SK-N-SH treated with all-trans-retinoic acid at 6 μM for 48 hours (cell line): ENCODE data around the gene CHTF8.
"Not testable (repeated sequence)": the region's sequence is repeated elsewhere in the genome, so short reads cannot be mapped to it uniquely, and the experiment has no call there.

Experiments used
- ATAC-seq: fragments of 200-7000 bp; cut with Tn5 transposase; 3 replicates; pipeline ENCODE4 v1.9.1; 2020; ENCODE audit warnings: mild to moderate bottlenecking, moderate library complexity
- ARNTL ChIP-seq: fragments of 450-650 bp; formaldehyde crosslinking; IDR thresholded peaks from 2 replicates; pipeline ENCODE4 v1.5.0; 2020; ENCODE audit warnings: low read depth, mild to moderate bottlenecking, moderate library complexity, borderline replicate concordance
- CSDC2 ChIP-seq: fragments of 250-450 bp; sonication (Bioruptor Pico); IDR thresholded peaks from 2 replicates; pipeline ENCODE4 v1.5.0; 2020; ENCODE audit warnings: mild to moderate bottlenecking, moderate library complexity
- CSRNP3 ChIP-seq: fragments of 250-450 bp; sonication (Bioruptor Pico); IDR thresholded peaks from 2 replicates; pipeline ENCODE4 v1.5.1; 2021; ENCODE audit warnings: mild to moderate bottlenecking, moderate library complexity
- ESRRG ChIP-seq: fragments of 250-450 bp; sonication (Bioruptor Pico); IDR thresholded peaks from 2 replicates; pipeline ENCODE4 v1.6.1; 2021; ENCODE audit warnings: mild to moderate bottlenecking
- GLIS3 ChIP-seq: fragments of 250-450 bp; sonication (Bioruptor Pico); IDR thresholded peaks from 2 replicates; pipeline ENCODE4 v1.5.0; 2020; ENCODE audit warnings: mild to moderate bottlenecking, moderate library complexity
- ISL1 ChIP-seq: fragments of 250-450 bp; sonication (Bioruptor Pico); IDR thresholded peaks from 2 replicates; pipeline ENCODE4 v2.1.2; 2022; ENCODE audit warnings: mild to moderate bottlenecking, moderate library complexity
- OSR1 ChIP-seq: fragments of 250-450 bp; sonication (Bioruptor Pico); IDR thresholded peaks from 2 replicates; pipeline ENCODE4 v1.8.0; 2022; ENCODE audit warnings: moderate library complexity, mild to moderate bottlenecking, inconsistent platforms
- PATZ1 ChIP-seq: fragments of 250-450 bp; sonication (Bioruptor Pico); IDR thresholded peaks from 2 replicates; pipeline ENCODE4 v1.8.0; 2020; ENCODE audit warnings: mild to moderate bottlenecking, moderate library complexity, borderline replicate concordance
- POU6F1 ChIP-seq: fragments of 250-450 bp; sonication (Bioruptor Pico); IDR thresholded peaks from 2 replicates; pipeline ENCODE4 v1.8.0; 2021; ENCODE audit warnings: low read depth, mild to moderate bottlenecking, moderate library complexity, borderline replicate concordance
- PPARA ChIP-seq: fragments of 250-450 bp; sonication (Bioruptor Pico); IDR thresholded peaks from 2 replicates; pipeline ENCODE4 v1.5.0; 2020; ENCODE audit warnings: mild to moderate bottlenecking, borderline replicate concordance
- RARB ChIP-seq: fragments of 250-450 bp; sonication (Bioruptor Pico); IDR thresholded peaks from 2 replicates; pipeline ENCODE4 v1.8.0; 2021; ENCODE audit warnings: mild to moderate bottlenecking, moderate library complexity
- SNAI2 ChIP-seq: fragments of 250-450 bp; sonication (Bioruptor Pico); IDR thresholded peaks from 2 replicates; pipeline ENCODE4 v1.5.0; 2020; ENCODE audit warnings: mild to moderate bottlenecking, moderate library complexity
- TCF4 ChIP-seq: fragments of 250-450 bp; sonication (Bioruptor Pico); IDR thresholded peaks from 2 replicates; pipeline ENCODE4 v1.8.0; 2021; ENCODE audit warnings: mild to moderate bottlenecking, moderate library complexity, borderline replicate concordance
- TOX ChIP-seq: fragments of 250-450 bp; sonication (Bioruptor Pico); IDR thresholded peaks from 2 replicates; pipeline ENCODE4 v1.8.0; 2021; ENCODE audit warnings: mild to moderate bottlenecking, moderate library complexity, borderline replicate concordance
- TSHZ2 ChIP-seq: fragments of 250-450 bp; sonication (Bioruptor Pico); IDR thresholded peaks from 2 replicates; pipeline ENCODE4 v1.5.0; 2020; ENCODE audit warnings: mild to moderate bottlenecking, moderate library complexity
- ZC3H10 ChIP-seq: fragments of 250-450 bp; sonication (Bioruptor Pico); IDR thresholded peaks from 2 replicates; pipeline ENCODE4 v1.5.1; 2021; ENCODE audit warnings: mild to moderate bottlenecking, moderate library complexity
- ZFP3 ChIP-seq: fragments of 250-450 bp; sonication (Bioruptor Pico); IDR thresholded peaks from 2 replicates; pipeline ENCODE4 v1.5.0; 2020; ENCODE audit warnings: mild to moderate bottlenecking, moderate library complexity
- ZNF565 ChIP-seq: fragments of 450-650 bp; formaldehyde crosslinking; conservative IDR thresholded peaks from 2 replicates; pipeline ENCODE4 v1.5.0; 2020; ENCODE audit warnings: low read depth, mild to moderate bottlenecking, moderate library complexity
- TF ChIP-seq, protein P1 (sequence below): fragments of 250-450 bp; sonication (Bioruptor Pico); IDR thresholded peaks from 2 replicates; pipeline ENCODE4 v1.5.1; 2020; ENCODE audit warnings: low read depth, mild to moderate bottlenecking, moderate library complexity

Gene CHTF8

DNA sequence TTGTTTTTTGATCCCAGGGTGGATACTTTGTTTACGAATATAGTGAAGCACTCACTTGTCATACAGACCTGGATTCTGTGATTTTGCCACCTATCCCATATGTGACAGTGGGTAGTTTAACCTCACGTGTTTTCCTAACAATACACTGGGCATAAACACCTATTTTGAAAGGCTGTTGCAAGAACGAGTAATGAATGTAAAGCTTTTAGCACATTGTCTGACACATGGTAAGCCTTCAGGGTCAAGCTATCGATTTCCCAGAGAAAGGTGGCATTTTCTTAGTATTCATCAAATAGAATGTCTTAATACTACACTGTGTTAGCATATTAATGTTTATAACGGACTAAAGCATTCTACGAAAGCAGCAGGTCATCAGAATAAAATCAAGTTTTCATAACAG, 1.9 kb downstream of the CHTF8 start:
- ATAC-seq: no peak
- TF ChIP-seq PATZ1 (no peak), RARB (CRISPR knock-in tag) (no peak), ZC3H10 (no peak), CSRNP3 (CRISPR knock-in tag) (no peak), OSR1 (no peak)

DNA sequence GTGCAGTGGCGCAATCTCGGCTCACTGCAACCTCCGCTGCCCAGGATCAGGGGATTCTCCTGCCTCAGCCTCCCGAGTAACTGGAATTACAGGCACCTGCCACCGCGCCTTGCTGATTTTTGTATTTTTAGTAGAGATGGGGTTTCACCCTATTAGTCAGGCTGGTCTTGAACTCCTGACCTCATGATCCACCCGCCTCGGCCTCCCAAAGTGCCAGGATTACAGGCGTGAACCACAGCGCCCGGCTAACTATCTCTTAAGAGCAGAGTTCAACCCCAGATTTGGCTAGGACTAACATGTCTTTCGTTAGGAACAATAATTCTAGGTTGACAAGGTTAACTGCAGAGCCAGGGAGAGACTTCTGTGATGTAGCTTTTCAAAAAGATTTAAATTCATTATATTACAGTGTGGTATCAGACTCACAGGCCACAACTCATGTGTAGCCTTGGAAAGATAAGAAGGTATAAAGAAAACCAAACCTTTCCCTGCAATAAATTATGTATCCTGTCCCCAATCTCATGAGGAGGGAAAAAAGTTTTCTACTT, 4.3 kb downstream of the CHTF8 start:
- TF ChIP-seq TSHZ2 (CRISPR knock-in tag): no peak
- TF ChIP-seq PPARA (CRISPR knock-in tag): no peak
- TF ChIP-seq ZC3H10: no peak
- TF ChIP-seq GLIS3 (CRISPR knock-in tag): no peak
- no peak for TF ChIP-seq ESRRG (CRISPR knock-in tag)
- no peak for TF ChIP-seq ZNF565 (CRISPR knock-in tag)
- TF ChIP-seq CSDC2: no peak
- no peak for TF ChIP-seq TOX
- TF ChIP-seq PATZ1: no peak
- ATAC-seq: no peak

GRCh38 chr16:69126801-69127200, 5.6 kb downstream of the CHTF8 start:
- not testable (repeated sequence) for ATAC-seq

- no peak for TF ChIP-seq POU6F1 (CRISPR knock-in tag)
- no peak for TF ChIP-seq ZNF565 (CRISPR knock-in tag)
- no peak for TF ChIP-seq GLIS3 (CRISPR knock-in tag)
- TF ChIP-seq ZFP3 (CRISPR knock-in tag): no peak
- TF ChIP-seq RARB (CRISPR knock-in tag): no peak
- no peak for TF ChIP-seq OSR1
- no peak for TF ChIP-seq TSHZ2 (CRISPR knock-in tag)
- TF ChIP-seq PATZ1: no peak
- TF ChIP-seq TCF4 (CRISPR knock-in tag): no peak
- TF ChIP-seq ZC3H10: no peak
- no peak for TF ChIP-seq ARNTL
- TF ChIP-seq PPARA (CRISPR knock-in tag): no peak
- TF ChIP-seq, protein P1, sequence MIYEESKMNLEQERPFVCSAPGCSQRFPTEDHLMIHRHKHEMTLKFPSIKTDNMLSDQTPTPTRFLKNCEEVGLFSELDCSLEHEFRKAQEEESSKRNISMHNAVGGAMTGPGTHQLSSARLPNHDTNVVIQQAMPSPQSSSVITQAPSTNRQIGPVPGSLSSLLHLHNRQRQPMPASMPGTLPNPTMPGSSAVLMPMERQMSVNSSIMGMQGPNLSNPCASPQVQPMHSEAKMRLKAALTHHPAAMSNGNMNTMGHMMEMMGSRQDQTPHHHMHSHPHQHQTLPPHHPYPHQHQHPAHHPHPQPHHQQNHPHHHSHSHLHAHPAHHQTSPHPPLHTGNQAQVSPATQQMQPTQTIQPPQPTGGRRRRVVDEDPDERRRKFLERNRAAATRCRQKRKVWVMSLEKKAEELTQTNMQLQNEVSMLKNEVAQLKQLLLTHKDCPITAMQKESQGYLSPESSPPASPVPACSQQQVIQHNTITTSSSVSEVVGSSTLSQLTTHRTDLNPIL (CRISPR knock-in tag): no peak
- TF ChIP-seq ESRRG (CRISPR knock-in tag): no peak
- TF ChIP-seq ISL1 (CRISPR knock-in tag): no peak
- TF ChIP-seq CSDC2: no peak
- no peak for TF ChIP-seq SNAI2 (CRISPR knock-in tag)
- TF ChIP-seq, all 23 proteins: peak for 0
- no peak for ATAC-seq
Observed at GRCh38 chr16:69126221-69126620, 6.2 kb downstream of the CHTF8 start.

DNA sequence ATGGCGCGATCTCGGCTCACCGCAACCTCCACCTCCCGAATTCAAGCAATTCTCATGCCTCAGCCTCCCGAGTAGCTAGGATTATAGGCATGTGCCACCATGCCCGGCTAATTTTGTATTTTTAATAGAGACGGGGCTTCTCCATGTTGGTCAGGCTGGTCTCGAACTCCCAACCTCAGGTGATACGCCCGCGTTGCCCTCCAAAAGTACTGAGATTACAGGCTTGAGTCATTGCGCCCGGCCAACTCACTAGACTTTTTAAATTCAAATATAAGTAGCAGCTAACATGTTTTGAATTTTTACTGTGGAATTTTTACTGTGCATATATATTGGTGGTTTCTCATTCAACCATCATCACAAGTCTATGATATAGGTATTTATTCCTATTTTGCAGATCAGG, 7.4 kb downstream of the CHTF8 start:
- ATAC-seq: not testable (repeated sequence)
